Subcutaneous abdominal adipose tissue (tissue), 5 donors: Measurements from ENCODE around the gene ISM1.

Source experiments
- H3K27ac ChIP-seq: one replicate; pipeline ENCODE4 v1.7.0; 2013; ENCODE audit warnings: low read depth, mild to moderate bottlenecking, inconsistent platforms, low read length, moderate library complexity
- H3K27me3 ChIP-seq, 5 donors: one replicate each; pipeline ENCODE4 v1.7.0; 2013; ENCODE audit warnings: low read length in 5 of 5, inconsistent platforms in 1 of 5; ENCODE audit not compliant: control insufficient read depth in 5 of 5, insufficient read depth in 4 of 5
- H3K36me3 ChIP-seq, 5 donors: one replicate each; pipeline ENCODE4 v1.7.0; 2013; ENCODE audit warnings: low read length in 5 of 5; ENCODE audit not compliant: control insufficient read depth in 5 of 5, insufficient read depth in 5 of 5
- H3K4me1 ChIP-seq, 5 donors: one replicate each; pipeline ENCODE4 v1.7.0; 2013; ENCODE audit warnings: low read length in 5 of 5, mild to moderate bottlenecking in 3 of 5, moderate library complexity in 1 of 5; ENCODE audit not compliant: control insufficient read depth in 5 of 5, insufficient read depth in 5 of 5
- H3K4me3 ChIP-seq, 5 donors: one replicate each; pipeline ENCODE4 v1.7.0; 2013; ENCODE audit warnings: low read length in 5 of 5, low read depth in 1 of 5
- H3K9ac ChIP-seq, 5 donors: one replicate each; pipeline ENCODE4 v1.7.0; 2013; ENCODE audit warnings: low read length in 5 of 5, mild to moderate bottlenecking in 4 of 5, moderate library complexity in 3 of 5
- H3K9me3 ChIP-seq, 5 donors: one replicate each; pipeline ENCODE4 v1.7.0; 2013; ENCODE audit warnings: low read length in 5 of 5; ENCODE audit not compliant: control insufficient read depth in 5 of 5
- donor health status: healthy.
- donor health status: healthy.
- donor health status: healthy.
- donor health status: healthy.
- donor health status: healthy.

The ISM1 gene

GRCh38 chr20:13289031-13289430, 68.0 kb downstream of the ISM1 start:
- Histone ChIP-seq H3K27me3 (no peaks in the 10 kb centered on the region), H3K4me3 (no peak overlapping the region), H3K4me1 (no peaks in the 10 kb centered on the region), H3K9ac (no peak overlapping the region), H3K9me3 (no peaks in the 10 kb centered on the region), H3K36me3 (peaks cover 0 to 2% (median 0%) of the 10 kb centered on the region in 5 donors), H3K27ac (no peak overlapping the region)

GRCh38 chr20:13290724-13291123, 69.7 kb downstream of the ISM1 start:
- H3K36me3 ChIP-seq = peaks cover 0 to 2% (median 0%) of the 10 kb centered on the region in 5 donors
- H3K9ac ChIP-seq = no peak overlapping the region
- H3K4me3 ChIP-seq = no peak overlapping the region
- H3K4me1 ChIP-seq = no peaks in the 10 kb centered on the region
- H3K9me3 ChIP-seq = no peaks in the 10 kb centered on the region
- no peak overlapping the region for H3K27ac ChIP-seq
- no peaks in the 10 kb centered on the region for H3K27me3 ChIP-seq

- H3K27me3 ChIP-seq = no peaks in the 10 kb centered on the region
- no peak overlapping the region for H3K27ac ChIP-seq
- H3K9ac ChIP-seq = no peak overlapping the region
- peaks cover 0 to 2% (median 0%) of the 10 kb centered on the region in 5 donors for H3K36me3 ChIP-seq
- H3K4me1 ChIP-seq = no peaks in the 10 kb centered on the region
- H3K4me3 ChIP-seq = no peak overlapping the region
- no peaks in the 10 kb centered on the region for H3K9me3 ChIP-seq
These were observed 70.1 kb downstream of the ISM1 start for GRCh38 chr20:13291157-13291556.

- H3K27me3 ChIP-seq = no peaks in the 10 kb centered on the region
These were observed 71.3 kb downstream of the ISM1 start for GRCh38 chr20:13292201-13292885.

GRCh38 chr20:13294522-13294921, 73.4 kb downstream of the ISM1 start:
- peaks cover 2 to 9% (median 7%) of the 10 kb centered on the region in 5 donors for H3K36me3 ChIP-seq
- H3K4me1 ChIP-seq = no peaks in the 10 kb centered on the region
- no peaks in the 10 kb centered on the region for H3K9me3 ChIP-seq
- no peak overlapping the region for H3K4me3 ChIP-seq
- H3K27me3 ChIP-seq = no peaks in the 10 kb centered on the region
- H3K9ac ChIP-seq = no peak overlapping the region
- no peak overlapping the region for H3K27ac ChIP-seq

More at GRCh38 chr20:13292201-13292885, 71.3 kb downstream of the ISM1 start:
- H3K4me3 ChIP-seq = no peak overlapping the region
- no peak overlapping the region for H3K27ac ChIP-seq
- peaks cover 0 to 2% (median 0%) of the 10 kb centered on the region in 5 donors for H3K36me3 ChIP-seq
- no peak overlapping the region for H3K9ac ChIP-seq
- no peaks in the 10 kb centered on the region for H3K9me3 ChIP-seq
- no peaks in the 10 kb centered on the region for H3K4me1 ChIP-seq

GRCh38 chr20:13295637-13296036, 74.6 kb downstream of the ISM1 start:
- Histone ChIP-seq H3K27me3 (no peaks in the 10 kb centered on the region), H3K27ac (no peak overlapping the region), H3K36me3 (peaks cover 2 to 9% (median 7%) of the 10 kb centered on the region in 5 donors), H3K9ac (no peak overlapping the region), H3K9me3 (no peaks in the 10 kb centered on the region), H3K4me1 (no peaks in the 10 kb centered on the region), H3K4me3 (no peak overlapping the region)

GRCh38 chr20:13296070-13296469, 75.0 kb downstream of the ISM1 start:
- Histone ChIP-seq H3K4me3 (no peak overlapping the region), H3K27me3 (no peaks in the 10 kb centered on the region)

GRCh38 chr20:13297147-13297899, 76.2 kb downstream of the ISM1 start:
- Histone ChIP-seq H3K4me3 (no peak overlapping the region), H3K9me3 (no peaks in the 10 kb centered on the region), H3K4me1 (no peaks in the 10 kb centered on the region), H3K27ac (no peak overlapping the region), H3K27me3 (no peaks in the 10 kb centered on the region), H3K9ac (no peak overlapping the region), H3K36me3 (peaks cover 0 to 9% (median 7%) of the 10 kb centered on the region in 5 donors)

More at GRCh38 chr20:13296070-13296469, 75.0 kb downstream of the ISM1 start:
- no peaks in the 10 kb centered on the region for H3K9me3 ChIP-seq
- H3K4me1 ChIP-seq = no peaks in the 10 kb centered on the region
- peaks cover 2 to 9% (median 7%) of the 10 kb centered on the region in 5 donors for H3K36me3 ChIP-seq
- H3K27ac ChIP-seq = no peak overlapping the region
- no peak overlapping the region for H3K9ac ChIP-seq

GRCh38 chr20:13298692-13299373, 77.8 kb downstream of the ISM1 start:
- H3K9ac ChIP-seq = no peak overlapping the region
- H3K9me3 ChIP-seq = peaks cover 0 to 5% (median 0%) of the 10 kb centered on the region in 5 donors
- H3K36me3 ChIP-seq = peaks cover 0 to 9% (median 7%) of the 10 kb centered on the region in 5 donors
- H3K27ac ChIP-seq = no peak overlapping the region
- no peaks in the 10 kb centered on the region for H3K27me3 ChIP-seq
- H3K4me1 ChIP-seq = no peaks in the 10 kb centered on the region
- H3K4me3 ChIP-seq = no peak overlapping the region

GRCh38 chr20:13299401-13299800, 78.3 kb downstream of the ISM1 start:
- Histone ChIP-seq H3K9ac (no peak overlapping the region), H3K36me3 (peaks cover 0 to 9% (median 7%) of the 10 kb centered on the region in 5 donors), H3K27ac (no peak overlapping the region), H3K27me3 (no peaks in the 10 kb centered on the region), H3K9me3 (peaks cover 0 to 11% (median 0%) of the 10 kb centered on the region in 5 donors), H3K4me3 (no peak overlapping the region), H3K4me1 (no peaks in the 10 kb centered on the region)
